SK-N-SH (cell line): ENCODE measurements around the gene RPRD2.

Source experiments
- EP300 ChIP-seq, 2 experiments: IDR thresholded peaks; 2 replicates each; pipeline versions ENCODE4 v1.4.0 to v1.6.1; 2012; ENCODE audit warnings: borderline replicate concordance in 1 of 2, low read depth in 1 of 2, low read length in 1 of 2
- POLR2AphosphoS5 ChIP-seq: IDR thresholded peaks from 2 replicates; pipeline ENCODE4 v1.6.1; 2012; ENCODE audit warnings: low read depth, low read length

DNA sequence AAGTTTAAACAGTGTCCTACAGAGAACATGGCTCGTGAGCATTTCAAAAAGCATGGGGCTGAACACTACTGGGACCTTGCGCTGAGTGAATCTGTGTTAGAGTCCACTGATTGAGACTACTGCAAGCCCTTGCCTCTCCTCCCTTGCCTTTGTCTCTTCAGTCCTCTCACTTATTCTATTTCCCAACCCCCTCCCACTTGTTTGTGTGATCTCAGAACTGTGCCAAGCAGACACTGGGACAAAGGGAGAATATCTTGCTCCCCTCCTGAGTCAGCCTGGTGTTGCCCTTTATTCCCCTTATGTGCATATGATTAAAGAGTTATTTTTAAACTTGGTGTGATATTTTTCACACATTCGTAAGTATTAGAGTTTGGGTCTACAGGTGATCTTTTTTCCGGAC, 11.1 kb upstream of the RPRD2 start:
- no peak for TF ChIP-seq POLR2AphosphoS5
- no peak for TF ChIP-seq EP300 (IDR thresholded peaks at IDR 0.05; ENCODE audit: borderline replicate concordance in 1 of 2, low read depth in 1 of 2, low read length in 1 of 2)
